ENCODE data around the gene NCAPG.

DNA sequence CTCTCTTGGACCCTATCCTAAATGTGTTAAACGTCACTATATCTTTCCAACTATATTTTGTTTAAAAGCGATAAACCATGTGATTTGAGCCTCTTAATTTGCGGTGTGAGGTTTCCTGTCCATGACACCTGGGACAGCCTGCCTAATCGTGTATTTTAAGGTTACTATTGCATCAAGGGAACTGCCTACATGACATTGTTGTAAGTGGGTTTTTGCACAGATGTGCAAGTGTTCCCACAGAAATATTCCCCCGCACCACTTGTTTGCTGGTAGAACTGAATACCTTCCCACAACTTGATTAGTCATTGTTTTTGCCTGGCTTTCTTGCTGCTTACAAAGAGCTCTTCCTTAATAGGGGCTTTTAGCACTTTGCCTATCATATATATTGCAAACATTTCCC is 24.2 kb upstream of the NCAPG start:
- TF ChIP-seq GATA2 (IDR thresholded peaks at IDR 0.05; ENCODE audit: low read depth, low read length), result no peak
- no peak for TF ChIP-seq GATA3 (IDR thresholded peaks at IDR 0.05; ENCODE audit: low read depth, low read length)
